ENCODE results near the gene C1QTNF3. TPM values are rescaled to one million over a fixed set of nuclear protein-coding genes. Genes with fewer than 3 reads are reported as not detected.

C1QTNF3 gene
- total RNA-seq, 4 donors from 2014 or later, result 4.8 to 32.8 (median 18.1) TPM

- Histone ChIP-seq H3K4me3 (no peak overlapping the region), H3K9me3 (no peaks in the 10 kb centered on the region), H3K36me3 (peaks cover 0 to 14% (median 4%) of the 10 kb centered on the region in 4 donors), H3K4me1 (peaks cover 16 to 39% (median 21%) of the 10 kb centered on the region in 4 donors), H3K27ac (replicated peaks in 1 of 4) (no peak overlapping the region), H3K27me3 (no peaks in the 10 kb centered on the region)
- WGBS, result 94% methylated on average over 4 of the region's 4 CpGs
- no peak for TF ChIP-seq POLR2A (IDR thresholded peaks at IDR 0.05; ENCODE audit: low read depth)
- no peak for TF ChIP-seq CTCF (IDR thresholded peaks at IDR 0.05)
- no peak for TF ChIP-seq POLR2AphosphoS5 (IDR thresholded peaks at IDR 0.05)
- TF ChIP-seq EP300 (IDR thresholded peaks at IDR 0.05), result no peak
- DNase-seq (ENCODE audit: extremely low spot score), result peak; percentile 47
- intact Hi-C loops (cut with DNase I), result no loop called here
Measured at GRCh38 chr5:34038838-34039237, 4.2 kb downstream of the C1QTNF3 start.

- peak; percentile 17 for DNase-seq (ENCODE audit: extremely low spot score)
- intact Hi-C loops (cut with DNase I), result no loop called here
- Histone ChIP-seq H3K9me3 (no peaks in the 10 kb centered on the region), H3K27me3 (no peaks in the 10 kb centered on the region), H3K36me3 (peaks cover 0 to 15% (median 4%) of the 10 kb centered on the region in 4 donors), H3K4me3 (no peak overlapping the region), H3K27ac (replicated peaks in 1 of 4) (peak overlapping the region in 2 of 4 donors; percentile 21 to 34), H3K4me1 (peaks cover 12 to 34% (median 16%) of the 10 kb centered on the region in 4 donors)
- WGBS, result 68% methylated on average over 2 of the region's 2 CpGs
- no peak for TF ChIP-seq POLR2AphosphoS5 (IDR thresholded peaks at IDR 0.05)
- TF ChIP-seq POLR2A (IDR thresholded peaks at IDR 0.05; ENCODE audit: low read depth), result no peak
- no peak for TF ChIP-seq EP300 (IDR thresholded peaks at IDR 0.05)
- TF ChIP-seq CTCF (IDR thresholded peaks at IDR 0.05), result no peak
Measured at GRCh38 chr5:34038390-34038789, 4.6 kb downstream of the C1QTNF3 start.

- peak; percentile 10 for DNase-seq (ENCODE audit: extremely low spot score)
- H3K27me3 ChIP-seq, result no peaks in the 10 kb centered on the region
- TF ChIP-seq POLR2AphosphoS5 (IDR thresholded peaks at IDR 0.05) (no peak), POLR2A (IDR thresholded peaks at IDR 0.05; ENCODE audit: low read depth) (no peak), EP300 (IDR thresholded peaks at IDR 0.05) (no peak), CTCF (IDR thresholded peaks at IDR 0.05) (no peak)
- H3K27ac ChIP-seq (replicated peaks in 1 of 4), result peak overlapping the region in 3 of 4 donors; percentile 12 to 34 (median 21)
- WGBS, result 69% methylated on average over 3 of the region's 3 CpGs
- peaks cover 0 to 19% (median 4%) of the 10 kb centered on the region in 4 donors for H3K36me3 ChIP-seq
- no peaks in the 10 kb centered on the region for H3K9me3 ChIP-seq
- H3K4me1 ChIP-seq, result peaks cover 5 to 28% (median 10%) of the 10 kb centered on the region in 4 donors
- no peak overlapping the region for H3K4me3 ChIP-seq
- intact Hi-C loops (cut with DNase I), result no loop called here
Measured at GRCh38 chr5:34037726-34038125, 5.3 kb downstream of the C1QTNF3 start.

- Histone ChIP-seq H3K36me3 (peaks cover 0 to 25% (median 4%) of the 10 kb centered on the region in 4 donors), H3K27me3 (no peaks in the 10 kb centered on the region), H3K4me3 (no peak overlapping the region), H3K27ac (replicated peaks in 1 of 4) (no peak overlapping the region), H3K4me1 (peaks cover 0 to 17% (median 3%) of the 10 kb centered on the region in 4 donors), H3K9me3 (no peaks in the 10 kb centered on the region)
- intact Hi-C loops (cut with DNase I), result no loop called here
- no peak for TF ChIP-seq EP300 (IDR thresholded peaks at IDR 0.05)
- TF ChIP-seq POLR2AphosphoS5 (IDR thresholded peaks at IDR 0.05), result no peak
- TF ChIP-seq POLR2A (IDR thresholded peaks at IDR 0.05; ENCODE audit: low read depth), result no peak
- no peak for TF ChIP-seq CTCF (IDR thresholded peaks at IDR 0.05)
- 78% methylated on average over 2 of the region's 2 CpGs for WGBS
- no peak for DNase-seq (ENCODE audit: extremely low spot score)
Measured at GRCh38 chr5:34035756-34036155, 7.3 kb downstream of the C1QTNF3 start.

All from esophagus muscularis mucosa (tissue), 4 donors.